HG03159 (cell line): ENCODE results near the gene BCO1.

Experiments used
- ATAC-seq: cut with Tn5 transposase; IDR thresholded peaks from one replicate; pipeline ENCODE4 v1.9.1; 2021; ENCODE audit warnings: mild to moderate bottlenecking, moderate library complexity; ENCODE audit not compliant: unreplicated experiment

Gene BCO1

GRCh38 chr16:81231014-81231413, 7.5 kb upstream of the BCO1 start:
- no peak for ATAC-seq

GRCh38 chr16:81232740-81233367, 5.6 kb upstream of the BCO1 start:
- ATAC-seq, result no peak

GRCh38 chr16:81237282-81237681, 1.2 kb upstream of the BCO1 start:
- no peak for ATAC-seq

GRCh38 chr16:81237942-81238295, 570 bp upstream of the BCO1 start:
- ATAC-seq, result no peak

GRCh38 chr16:81239367-81240121, 1.1 kb downstream of the BCO1 start:
- no peak for ATAC-seq

GRCh38 chr16:81241706-81242105, 3.2 kb downstream of the BCO1 start:
- no peak for ATAC-seq

GRCh38 chr16:81242977-81243618, 4.6 kb downstream of the BCO1 start:
- ATAC-seq, result no peak

- ATAC-seq, result no peak
Measured at GRCh38 chr16:81243942-81244341, 5.5 kb downstream of the BCO1 start.

GRCh38 chr16:81251871-81252270, 13.4 kb downstream of the BCO1 start:
- no peak for ATAC-seq

- no peak for ATAC-seq
Measured at GRCh38 chr16:81253141-81253540, 14.7 kb downstream of the BCO1 start.

- no peak for ATAC-seq
Measured at GRCh38 chr16:81254922-81255526, 16.5 kb downstream of the BCO1 start.

GRCh38 chr16:81259916-81260315, 21.4 kb downstream of the BCO1 start:
- no peak for ATAC-seq

- no peak for ATAC-seq
Measured at GRCh38 chr16:81261049-81261648, 22.7 kb downstream of the BCO1 start.

GRCh38 chr16:81263470-81264220, 25.2 kb downstream of the BCO1 start:
- no peak for ATAC-seq

GRCh38 chr16:81264386-81264785, 25.9 kb downstream of the BCO1 start:
- no peak for ATAC-seq

GRCh38 chr16:81265052-81265451, 26.6 kb downstream of the BCO1 start:
- ATAC-seq, result no peak

GRCh38 chr16:81265658-81266451, 27.4 kb downstream of the BCO1 start:
- no peak for ATAC-seq

GRCh38 chr16:81266680-81267095, 28.2 kb downstream of the BCO1 start:
- ATAC-seq, result no peak

- no peak for ATAC-seq
Measured at GRCh38 chr16:81268509-81268908, 30.0 kb downstream of the BCO1 start.
